HuH-7 (cell line): ENCODE results near the gene RFTN2.
"Not testable (repeated sequence)": the region's sequence is repeated elsewhere in the genome, so short reads cannot be mapped to it uniquely, and the experiment has no call there.

Experiments used
- DNase-seq: peaks from one replicate; pipeline ENCODE4 v3.0.0; 2011; ENCODE audit warnings: low spot score

RFTN2 gene

DNA sequence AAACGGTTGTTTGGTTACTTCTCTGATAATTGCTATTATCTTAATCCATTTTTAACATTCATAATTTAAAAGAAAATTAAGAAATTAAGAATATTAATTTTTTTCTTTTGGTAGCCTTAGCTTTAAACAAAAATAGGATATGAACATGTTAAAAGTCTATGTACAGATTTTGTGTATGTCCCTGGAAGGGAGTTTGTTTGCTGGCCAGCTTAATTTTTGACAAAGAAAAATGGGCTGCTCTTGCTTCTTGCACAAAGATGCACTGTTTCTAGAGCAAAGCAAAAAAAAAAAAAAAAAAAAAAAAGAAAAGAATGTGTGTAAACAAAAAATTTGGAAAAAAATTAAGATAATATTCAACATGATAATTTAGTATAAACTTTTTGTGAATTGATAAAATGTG lies 1.3 kb downstream of the RFTN2 start:
- no peak for DNase-seq

DNA sequence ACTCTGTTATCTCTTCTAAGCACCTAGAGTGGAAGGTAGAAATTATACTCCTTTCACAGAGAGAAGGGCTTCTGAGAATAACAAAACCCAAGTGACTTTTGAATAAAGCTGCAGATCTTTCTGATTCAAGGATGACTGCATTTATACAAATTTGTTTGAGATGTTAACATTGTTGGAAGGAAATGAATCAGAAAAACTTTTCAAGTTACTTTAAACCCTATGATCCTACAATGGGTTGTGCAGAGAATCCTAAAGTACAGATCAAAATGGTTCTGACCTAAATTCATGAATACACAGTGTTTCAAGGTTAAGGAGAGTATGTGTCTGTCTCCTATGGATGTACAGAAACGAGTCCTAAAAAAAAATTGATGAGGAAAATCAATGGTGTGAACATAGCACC lies 1.8 kb downstream of the RFTN2 start:
- no peak for DNase-seq

DNA sequence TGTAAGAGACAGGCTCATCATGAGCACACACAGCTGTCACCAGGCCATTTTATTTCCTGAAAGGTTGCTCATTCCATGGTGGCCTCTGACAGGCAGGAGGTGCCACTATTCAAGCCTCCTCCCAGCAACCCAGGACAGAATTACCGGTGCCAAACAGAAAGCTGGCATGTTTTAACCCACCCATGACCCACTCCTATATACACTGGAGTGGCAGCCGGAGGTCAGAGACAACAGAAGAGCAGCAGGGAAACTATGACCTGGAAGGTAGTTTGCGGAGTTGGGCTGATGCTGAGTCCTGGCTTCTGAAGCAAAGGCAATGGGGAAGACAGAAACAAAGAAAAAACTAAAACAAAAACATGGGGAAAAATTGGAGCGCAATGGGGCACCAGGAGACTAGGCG lies 2.3 kb downstream of the RFTN2 start:
- DNase-seq, result no peak

DNA sequence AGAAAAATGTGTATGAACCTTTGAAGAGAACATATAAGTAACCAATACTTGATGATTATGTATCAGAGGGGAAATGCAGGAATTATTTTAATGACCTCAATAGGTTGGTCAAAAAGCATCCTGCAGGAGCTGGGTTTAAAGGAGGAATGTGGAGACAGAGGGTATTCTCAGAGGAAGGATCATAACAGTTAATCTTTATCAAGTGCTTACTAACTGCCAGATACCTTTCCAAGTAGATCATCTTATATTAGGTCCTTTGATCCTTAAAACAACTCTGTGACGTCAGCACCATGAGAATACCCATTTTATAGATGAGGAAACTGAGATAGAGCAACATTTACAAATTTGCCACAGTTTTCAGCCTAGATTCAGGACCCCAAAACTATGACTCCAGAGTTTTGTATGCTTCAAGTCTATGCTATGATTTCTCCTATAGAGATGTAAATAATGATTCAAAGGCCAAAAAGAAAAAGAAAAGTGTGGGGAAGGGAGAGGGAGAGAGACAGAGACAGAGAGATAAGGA lies 3.0 kb downstream of the RFTN2 start:
- DNase-seq, result no peak

DNA sequence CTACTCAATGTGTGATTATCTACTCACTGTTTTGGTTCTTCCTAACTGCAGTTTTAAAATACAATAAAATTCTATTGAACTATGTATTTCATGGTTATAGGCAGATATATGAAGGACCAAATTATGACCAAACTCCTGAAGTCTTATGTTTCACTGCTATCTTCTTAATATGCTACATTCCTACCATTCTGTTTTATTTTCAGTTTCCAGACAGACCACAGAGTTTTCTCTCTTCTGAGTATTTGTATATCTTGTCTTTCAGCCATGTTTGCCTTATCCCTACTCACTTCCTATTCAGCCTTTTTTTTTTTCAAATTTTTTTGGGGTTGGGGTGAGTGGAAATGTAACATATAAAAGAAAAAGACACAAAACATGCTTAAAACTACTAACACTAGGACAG lies 6.3 kb downstream of the RFTN2 start:
- no peak for DNase-seq

DNA sequence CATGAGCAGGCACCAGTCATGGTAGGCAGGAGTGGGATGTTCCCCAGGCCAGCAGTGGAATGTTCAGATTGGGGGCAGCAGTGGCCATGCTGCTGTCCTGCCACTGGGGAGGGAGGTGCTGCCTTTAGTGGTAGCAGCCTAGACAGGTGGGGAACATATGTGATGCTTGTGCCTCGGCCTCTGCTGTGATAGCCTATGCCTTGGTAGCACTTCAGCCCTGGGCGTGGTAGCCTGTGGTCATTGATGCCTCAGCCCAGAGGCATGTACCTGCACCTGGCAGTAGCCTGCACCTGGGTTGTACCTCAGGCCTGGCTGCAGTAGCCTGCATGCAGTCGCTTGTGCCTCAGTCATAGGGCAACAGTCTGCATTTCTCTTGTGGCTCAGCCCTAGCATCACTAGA lies 7.1 kb downstream of the RFTN2 start:
- DNase-seq, result no peak

DNA sequence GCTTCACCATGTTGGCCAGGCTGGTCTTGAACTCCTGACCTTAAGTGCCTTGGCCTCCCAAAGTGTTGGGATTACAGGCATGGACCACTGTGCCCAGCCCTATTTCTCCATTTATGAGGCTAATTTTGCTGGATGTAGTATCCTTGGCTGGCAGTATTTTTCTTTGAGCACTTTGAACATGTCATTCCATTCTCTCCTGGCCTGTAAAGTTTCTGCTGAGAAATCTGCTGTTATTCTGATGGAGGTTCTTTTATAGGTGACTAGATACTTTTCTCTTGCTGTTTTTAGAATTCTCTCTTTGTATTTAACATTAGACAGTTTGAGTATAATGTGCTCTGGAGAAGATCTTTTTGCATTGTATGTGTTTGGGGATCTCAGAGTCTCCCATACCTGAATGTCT lies 9.1 kb downstream of the RFTN2 start:
- DNase-seq, result no peak

DNA sequence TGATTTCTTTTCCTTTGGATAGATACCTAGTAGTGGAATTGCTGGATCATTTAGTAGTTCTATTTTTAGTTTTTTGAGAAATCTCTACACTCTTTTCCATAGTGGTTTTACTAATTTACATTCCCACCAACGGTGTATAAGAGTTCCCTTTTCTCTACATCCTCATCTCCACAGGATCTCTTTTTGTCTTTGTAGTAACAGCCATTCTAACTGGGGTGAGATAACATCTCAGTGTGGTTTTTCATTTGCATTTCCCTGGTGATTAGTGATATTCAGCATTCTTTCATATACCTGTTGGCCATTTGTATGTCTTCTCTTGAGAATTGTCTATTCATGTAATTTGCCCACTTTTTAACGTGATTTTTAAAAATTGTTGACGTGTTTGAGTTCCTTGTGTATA lies 13.8 kb downstream of the RFTN2 start:
- DNase-seq, result no peak

DNA sequence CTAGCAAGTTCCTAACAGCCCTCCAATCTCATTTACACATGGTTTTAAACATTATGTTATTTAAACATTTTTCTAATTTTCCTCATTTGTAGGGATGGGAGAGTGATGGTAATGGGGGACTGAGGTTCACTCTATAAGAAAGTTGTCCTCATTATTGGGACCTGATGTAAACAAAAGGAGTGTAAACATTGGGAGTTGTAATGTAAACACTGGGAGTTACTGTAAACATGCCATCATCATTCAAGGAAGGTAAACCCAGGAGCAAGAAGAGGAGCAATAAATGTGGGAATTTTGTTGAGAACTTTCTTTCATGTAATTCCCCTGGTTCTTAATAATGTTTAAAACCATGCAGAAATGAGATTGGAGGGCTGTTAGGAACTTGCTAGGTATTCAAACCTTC lies 17.8 kb downstream of the RFTN2 start:
- peak; percentile 20 for DNase-seq

DNA sequence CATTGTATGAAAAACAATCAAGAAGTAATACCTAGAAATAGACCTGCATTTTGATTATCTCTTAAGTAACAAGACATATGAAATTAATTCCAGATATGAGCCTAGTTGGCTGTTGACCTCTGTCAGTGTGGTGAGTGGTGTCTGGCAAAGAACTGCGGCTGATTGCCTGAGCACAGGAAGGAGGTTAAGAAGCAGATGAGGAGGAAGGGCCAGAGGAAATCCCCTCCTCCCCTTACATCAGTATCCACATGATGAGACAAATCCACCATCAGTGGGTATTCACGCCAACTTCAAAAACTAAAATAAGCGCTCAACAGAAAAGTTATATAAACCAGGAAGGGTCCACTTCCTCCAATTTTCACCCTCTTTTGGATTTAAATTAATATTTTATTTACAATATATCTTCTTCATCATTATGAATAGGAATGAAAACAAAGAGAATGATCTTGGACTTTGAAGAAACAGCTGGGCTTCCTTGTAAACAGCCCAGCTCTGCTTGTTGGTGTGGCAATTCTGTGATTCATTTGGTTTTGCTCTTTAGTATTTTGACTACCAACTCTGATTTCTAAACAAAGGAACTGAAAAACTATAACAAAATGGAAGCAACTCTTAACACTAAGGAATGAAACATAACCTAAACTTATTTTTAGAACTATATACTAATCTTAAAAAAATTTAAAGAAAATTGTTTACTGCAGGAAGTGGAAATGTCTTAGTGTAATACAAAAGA lies 27.3 kb downstream of the RFTN2 start:
- DNase-seq, result no peak

DNA sequence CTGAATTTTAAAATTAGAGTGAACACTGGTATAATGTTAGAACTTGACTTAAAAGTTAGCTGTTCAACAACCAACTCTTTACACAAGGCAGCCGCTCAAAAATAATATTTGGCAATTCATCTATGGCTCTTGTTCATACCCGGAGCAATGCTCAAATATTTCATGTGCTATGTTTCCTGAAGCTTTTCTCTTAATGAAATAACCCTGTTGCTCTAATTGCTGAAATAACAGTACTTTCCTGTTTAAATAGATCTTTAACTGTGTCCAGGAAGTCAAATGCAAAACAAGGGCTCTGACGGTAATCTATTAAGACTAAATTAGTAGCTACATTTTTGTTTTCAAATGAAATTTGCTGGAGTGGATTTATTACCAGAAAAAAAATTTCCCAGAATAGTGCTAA lies 33.7 kb downstream of the RFTN2 start:
- no peak for DNase-seq

DNA sequence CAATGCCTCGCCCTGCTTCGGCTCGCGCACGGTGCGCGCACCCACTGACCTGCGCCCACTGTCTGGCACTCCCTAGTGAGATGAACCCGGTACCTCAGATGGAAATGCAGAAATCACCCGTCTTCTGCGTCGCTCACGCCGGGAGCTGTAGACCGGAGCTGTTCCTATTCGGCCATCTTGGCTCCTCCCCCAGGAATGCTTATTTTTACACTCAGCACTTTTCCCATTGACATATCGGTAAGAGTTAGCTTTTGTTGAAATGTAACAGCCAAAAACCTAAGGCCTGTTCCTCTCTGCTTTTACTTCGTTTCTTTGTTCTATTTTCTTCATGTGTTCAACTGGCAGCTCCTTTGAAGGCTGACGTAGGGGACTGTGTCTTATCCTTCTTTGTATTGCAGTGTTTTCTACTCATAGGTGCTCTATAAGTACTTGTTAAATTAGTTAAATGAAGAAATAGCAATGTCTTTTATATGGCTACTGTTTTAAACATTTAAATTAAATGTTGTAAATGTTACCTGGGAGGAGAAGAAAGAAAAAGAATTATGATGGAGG lies 34.7 kb downstream of the RFTN2 start:
- DNase-seq, result not testable (repeated sequence)

DNA sequence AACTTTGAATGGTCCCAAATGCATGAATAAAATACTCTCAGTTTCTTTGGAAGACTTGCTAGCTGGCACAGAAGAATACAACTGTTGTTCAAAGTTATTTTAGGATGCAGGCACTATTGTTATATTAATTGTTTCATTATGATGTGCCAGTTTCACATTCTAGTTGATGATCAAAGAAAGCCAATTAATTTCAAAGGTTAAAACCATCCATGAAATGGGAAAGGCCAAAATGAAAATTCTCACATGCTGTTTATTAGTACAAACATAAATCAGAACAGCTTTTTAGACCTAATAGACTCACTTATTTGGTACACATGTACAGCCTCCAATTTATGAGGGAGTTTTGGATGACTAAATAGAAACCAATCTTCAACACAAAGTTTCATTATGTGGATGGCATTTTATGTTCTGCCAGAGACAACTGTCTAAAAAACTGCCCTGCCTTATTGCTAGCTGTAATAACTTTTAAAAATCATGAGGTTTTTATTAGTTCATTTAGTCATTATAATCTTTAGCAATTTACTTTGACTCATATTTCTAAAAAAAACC lies 42.2 kb downstream of the RFTN2 start:
- no peak for DNase-seq

DNA sequence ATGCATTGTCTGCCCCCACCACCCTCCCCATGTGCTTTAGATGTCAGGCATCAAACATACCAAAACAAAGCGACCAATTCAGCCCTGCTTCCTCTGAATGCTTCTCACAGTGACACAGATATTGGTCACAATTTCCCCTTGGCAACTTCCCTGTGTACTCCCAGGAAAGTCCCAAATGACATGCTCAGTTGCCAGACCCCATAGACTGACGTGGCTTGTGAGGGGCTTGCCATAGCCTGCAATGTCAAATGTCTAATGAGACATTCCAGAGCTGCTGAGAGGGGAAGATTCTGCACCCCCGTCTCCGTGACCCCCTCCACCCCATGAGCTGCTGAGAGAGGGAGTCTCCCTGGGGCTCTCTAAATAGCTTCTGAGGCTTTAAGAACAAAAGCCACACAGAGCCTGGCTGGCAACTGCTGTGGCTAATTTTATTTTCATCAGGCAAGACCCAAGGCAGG lies 47.3 kb downstream of the RFTN2 start:
- DNase-seq, result no peak

DNA sequence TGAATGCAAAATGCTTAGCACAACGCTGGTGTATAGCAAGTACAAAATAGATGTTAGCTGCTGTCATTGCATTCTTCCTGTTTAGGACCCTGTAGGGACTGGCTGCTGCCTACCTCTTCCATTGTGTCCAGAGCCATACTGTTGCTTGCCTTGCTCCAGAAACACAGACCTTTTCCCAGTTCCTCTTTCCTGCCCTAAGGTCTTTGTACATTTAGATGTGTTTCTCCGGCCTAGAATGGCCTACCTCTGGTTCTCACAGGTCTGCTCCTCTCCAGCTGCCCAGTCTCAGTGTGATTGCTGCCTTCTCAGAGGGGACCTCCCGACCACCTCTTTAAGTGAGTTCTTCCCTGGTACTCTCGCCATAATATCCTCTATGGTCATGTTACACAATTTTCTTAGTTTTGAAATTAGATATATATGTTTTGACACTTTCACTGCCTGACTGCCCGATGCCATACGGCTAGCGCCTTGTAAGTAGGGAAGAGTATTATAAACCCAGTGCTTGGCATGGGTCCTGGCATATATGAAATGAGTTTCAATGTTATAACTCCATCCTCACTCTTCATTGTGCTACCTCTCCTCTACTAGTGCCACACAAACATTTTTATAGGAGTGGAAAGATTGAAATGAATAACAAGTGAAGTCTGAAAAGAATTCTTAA lies 48.3 kb downstream of the RFTN2 start:
- no peak for DNase-seq

DNA sequence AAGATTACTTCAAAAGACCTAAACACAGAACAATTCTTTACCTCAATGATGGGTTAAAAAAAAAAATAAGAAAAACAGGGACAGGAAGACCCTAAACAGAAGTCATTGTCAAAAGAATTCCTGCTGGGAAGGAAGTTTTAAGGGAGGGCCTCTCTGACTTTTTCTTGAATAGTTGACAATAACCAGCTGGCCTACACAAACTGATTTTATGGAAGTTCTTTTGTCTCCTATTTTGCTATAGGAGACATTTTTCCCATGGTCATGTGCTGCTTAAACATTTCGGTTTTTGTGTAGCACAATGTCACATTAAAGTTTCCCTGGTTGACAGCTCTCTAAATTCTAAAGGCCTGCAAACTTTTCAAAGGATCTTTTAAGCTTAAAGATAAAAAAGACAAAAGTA lies 55.3 kb downstream of the RFTN2 start:
- DNase-seq, result no peak

DNA sequence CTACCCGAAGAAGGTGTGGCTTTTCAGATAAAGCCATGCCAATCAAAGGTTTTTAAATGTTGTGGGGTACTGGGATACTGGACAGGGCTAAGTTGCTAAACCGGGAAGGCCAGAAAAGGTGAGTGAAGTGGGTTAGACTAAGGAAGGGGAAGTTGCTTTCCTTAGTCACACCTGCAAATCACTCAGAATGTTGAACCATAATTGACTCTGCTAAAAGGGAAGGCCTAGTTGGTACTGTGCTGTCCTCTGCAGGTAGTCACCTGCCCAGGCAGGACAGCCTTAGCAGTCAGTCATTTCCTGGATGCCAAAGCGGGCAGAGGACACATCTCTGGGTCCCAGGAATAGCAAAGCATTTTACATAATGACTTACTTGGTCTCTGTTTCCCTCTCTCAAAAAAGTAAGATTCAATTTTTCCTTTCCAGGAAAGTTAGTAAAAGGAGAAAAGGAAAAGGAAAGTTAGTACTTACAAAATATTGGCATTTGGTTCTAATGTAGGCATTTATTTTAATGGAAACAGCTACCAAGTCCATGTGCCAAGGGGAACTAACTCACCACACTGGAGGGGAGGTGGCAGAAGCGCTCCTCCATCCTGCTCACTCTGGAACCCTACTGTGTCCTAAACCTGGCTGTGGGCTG lies 60.3 kb downstream of the RFTN2 start:
- DNase-seq, result peak; percentile 32

DNA sequence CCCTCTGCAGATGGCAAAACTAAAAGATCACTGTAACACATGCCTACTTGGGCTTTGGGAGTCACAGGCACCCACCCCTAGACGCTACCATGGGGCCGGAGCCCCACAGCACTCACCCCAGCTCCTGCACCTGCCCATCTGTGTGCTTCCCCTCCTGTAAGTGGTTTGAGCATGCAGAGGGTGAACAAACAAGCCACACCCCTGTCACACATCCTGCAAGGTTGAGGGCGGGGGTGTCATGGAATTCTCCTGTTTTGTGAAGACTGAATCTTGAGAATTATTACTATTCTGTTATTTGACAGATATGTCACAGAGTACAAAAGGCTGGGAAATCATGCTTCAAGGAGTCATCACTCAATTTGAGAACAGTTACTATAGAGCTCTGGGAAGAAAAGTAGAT lies 60.9 kb downstream of the RFTN2 start:
- no peak for DNase-seq

DNA sequence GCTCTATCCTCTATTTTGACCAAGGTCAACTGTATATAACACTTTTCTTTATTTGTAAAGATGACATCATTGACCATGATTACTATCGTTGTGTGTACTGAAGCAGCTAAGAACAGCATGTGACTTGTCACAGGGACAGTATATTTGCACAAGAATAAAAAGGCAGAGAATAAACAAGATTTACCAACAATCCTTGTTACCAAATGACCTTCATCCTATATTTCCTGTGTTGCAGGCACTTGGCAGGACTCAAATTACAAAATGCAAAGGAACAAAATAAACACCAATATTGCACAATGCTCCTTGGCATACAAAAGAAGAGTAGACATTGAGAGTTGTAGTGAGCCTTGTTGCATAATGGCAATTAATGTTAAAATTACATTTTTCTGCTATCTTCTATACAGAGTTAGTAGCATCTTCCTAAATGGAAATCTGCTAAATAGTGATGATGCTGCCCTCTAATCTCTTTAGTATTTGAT lies 61.8 kb downstream of the RFTN2 start:
- peak; percentile 86 for DNase-seq

DNA sequence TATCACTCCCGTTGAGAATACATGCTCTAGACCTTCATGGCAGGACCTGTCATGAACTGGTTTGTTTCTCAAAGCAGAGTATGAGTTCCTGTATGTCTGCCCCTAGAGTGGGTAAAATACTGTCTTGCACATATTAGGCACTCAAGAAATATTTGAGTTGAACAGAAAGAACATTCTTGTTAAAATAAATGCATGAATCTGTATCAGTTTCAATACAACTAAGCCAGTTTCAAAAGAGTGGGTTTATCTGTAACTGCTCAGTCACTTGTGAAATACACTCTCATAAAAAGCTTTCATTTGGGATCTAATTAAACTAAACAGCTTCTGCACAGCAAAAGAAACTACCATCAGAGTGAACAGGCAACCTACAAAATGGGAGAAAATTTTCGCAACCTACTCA lies 69.2 kb downstream of the RFTN2 start:
- DNase-seq, result no peak

DNA sequence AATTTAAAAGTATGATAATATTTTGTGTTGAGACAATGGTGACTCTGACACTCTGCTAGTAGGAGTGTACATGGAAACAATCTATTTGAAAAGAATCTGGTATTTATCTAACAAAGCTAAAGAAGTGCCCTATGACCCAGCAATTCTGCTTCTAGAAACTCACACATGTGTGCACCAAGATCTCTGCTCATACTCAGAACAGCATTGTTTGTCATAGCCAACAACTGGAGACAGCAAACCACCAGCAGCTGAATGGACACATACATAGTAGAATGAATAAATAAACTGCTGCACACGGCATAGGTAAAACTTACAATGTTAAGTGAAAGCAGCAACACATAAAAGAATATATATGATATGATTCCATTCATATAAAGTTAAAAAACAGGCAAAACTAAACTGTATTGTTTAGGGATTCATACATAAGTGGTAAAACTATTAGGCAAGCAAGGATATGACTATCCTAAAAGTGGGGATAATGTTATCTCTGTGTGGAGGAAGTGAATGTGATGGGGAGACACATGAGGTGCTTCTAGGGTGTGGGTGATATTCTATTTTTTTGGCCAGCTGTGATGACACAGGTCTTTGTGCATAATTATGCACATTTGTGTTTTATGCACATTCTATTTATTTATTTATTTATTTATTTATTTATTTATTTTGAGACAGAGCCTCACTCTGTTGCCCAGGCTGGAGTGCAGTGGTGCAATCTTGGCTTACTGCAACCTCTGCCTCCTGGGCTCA lies 71.1 kb downstream of the RFTN2 start:
- DNase-seq, result no peak

DNA sequence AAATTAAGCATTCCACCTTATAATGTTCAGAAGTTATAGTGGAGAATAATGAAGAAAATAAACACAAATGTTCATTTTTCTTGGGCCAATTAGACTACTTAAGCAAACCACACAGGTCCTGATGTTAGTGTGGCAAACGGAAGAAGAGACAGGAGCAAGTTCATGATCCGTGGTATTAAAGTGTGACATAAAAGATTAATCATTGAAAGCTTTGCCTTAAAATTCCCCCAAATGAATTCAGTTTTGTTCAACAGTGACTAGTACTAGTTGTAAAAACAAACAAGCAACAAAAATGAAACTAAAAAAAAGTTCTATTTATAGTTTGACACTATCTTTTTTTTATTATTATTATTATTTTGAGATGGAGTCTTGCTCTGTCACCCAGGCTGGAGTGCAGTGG lies 73.7 kb downstream of the RFTN2 start:
- no peak for DNase-seq
